Islet precursor cell (in vitro differentiated cells): ENCODE measurements around the gene CDKN2D.
"Not testable (repeated sequence)": the region's sequence is repeated elsewhere in the genome, so short reads cannot be mapped to it uniquely, and the experiment has no call there.

ENCODE experiments used
- DNase-seq: peaks from one replicate; pipeline ENCODE4 v3.0.0-alpha.2; 2018

Gene CDKN2D

DNA sequence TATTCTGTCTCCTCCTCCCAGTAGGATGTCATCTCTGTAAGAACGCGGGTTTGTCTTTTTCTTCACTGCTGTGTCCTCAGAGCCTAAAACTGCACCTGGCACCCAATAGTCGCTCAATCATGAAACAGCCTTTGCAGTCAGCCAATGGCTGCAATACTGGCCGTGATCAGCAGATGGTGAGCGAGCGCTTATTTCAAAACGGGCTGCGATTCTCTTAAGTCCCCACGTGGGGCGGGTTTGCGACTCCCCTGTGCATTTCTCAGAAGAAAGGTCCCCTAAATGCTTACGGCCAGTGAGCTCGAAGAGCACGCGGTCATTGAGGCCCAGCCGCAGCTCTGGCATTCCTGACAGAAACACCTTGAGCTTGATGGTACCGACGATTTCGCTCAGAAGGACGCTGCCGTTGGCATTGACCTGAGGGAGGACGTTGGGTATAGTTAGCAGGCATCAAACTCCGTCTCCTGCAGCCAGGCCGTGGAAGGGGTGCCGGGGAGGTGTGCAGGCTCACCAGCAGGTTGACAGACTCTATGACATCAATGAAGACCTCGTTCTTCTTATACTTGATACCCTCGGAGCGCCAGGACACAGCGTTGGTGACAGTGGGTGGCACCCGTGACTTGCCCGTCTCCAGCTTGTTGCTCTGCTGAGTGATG lies 12.3 kb upstream of the CDKN2D start:
- peak; percentile 92 for DNase-seq

DNA sequence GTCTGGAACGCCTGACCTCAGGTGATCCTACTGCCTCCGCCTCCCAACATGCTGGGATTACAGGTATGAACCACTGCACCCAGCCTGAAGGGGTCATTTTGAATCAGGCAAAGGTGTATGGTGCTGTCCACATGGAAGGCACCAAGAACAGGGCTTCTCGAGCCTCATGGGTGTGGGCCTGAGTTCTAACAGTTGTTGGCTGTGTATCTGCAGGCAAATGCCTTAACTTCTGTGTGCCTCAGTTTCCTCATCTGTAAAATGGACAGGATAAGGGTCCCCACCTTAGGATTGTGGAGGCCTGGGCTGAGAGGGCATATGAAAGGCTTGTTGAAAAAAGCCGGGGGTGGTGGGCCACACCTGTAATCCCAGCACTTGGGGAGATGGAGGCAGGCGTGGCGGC lies 9.2 kb upstream of the CDKN2D start:
- DNase-seq = no peak

DNA sequence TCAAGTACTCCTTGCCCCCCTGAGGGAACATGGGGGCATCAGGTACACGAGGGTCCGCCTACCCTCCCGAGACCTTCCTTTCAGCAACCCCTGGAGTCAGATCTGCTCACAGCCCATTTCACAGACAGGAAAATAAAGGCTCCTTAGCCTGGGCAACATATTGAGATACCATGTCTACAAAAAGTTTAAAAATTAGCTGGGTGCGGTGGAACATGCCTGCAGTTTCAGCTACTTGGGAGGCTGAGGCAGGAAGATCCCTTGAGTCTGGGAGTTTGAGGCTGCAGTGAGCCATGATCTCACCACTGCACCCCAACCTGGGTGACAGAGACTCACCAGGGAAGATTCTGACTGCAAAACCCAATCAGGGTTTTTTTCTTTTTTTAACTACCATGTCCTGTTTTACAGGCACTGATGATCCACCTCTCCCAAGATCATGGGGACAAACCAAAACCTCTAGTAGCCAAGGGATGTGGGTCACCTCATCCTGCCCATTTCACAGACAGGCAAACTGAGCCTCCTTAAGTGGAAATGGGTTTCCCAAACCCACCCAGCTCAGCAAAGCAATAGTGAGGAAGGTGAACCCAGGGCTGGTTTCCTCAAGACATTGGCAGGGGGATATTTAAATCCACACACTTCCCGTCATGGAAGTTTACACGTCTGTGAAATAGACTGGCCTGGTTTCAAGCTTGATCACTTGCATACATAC lies 6.4 kb upstream of the CDKN2D start:
- DNase-seq = no peak

DNA sequence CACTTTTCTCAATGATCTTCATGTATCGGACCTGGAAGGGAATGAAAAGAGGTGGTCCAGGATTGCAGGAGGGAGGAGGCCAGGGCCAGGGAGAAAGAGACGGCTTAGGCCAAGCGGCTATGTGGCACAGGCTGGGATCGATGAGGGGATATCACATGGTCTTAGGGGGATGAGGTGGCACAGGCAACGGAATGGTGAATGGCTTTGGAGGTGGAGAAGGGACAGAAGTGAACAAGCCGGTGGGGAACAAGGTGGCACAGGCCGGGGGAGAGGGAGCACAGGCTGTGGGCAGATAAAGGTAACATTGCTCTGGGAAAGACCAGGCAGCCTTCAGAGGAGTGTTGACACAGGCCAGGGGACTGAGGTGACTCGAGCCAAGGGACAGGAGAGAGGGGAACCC lies 5.7 kb upstream of the CDKN2D start:
- no peak for DNase-seq

DNA sequence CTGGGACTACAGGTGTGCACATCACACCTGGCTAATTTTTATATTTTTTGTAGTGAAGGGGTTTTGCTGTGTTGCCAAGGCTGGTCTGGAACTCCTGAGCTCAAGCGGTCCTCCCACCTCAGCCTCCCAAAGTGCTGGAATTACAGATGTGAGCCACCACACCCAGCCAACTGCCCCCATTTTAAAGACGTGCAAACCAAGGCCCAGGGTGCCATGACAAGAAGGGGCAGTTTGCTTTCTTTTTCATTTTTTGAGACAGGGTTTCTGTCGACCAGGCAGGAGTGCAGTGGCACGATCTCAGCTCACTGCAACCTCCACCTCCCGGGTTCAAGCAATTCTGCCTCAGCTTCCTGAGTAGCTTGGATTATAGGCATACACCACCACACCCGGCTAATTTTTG lies 5.0 kb upstream of the CDKN2D start:
- not testable (repeated sequence) for DNase-seq

DNA sequence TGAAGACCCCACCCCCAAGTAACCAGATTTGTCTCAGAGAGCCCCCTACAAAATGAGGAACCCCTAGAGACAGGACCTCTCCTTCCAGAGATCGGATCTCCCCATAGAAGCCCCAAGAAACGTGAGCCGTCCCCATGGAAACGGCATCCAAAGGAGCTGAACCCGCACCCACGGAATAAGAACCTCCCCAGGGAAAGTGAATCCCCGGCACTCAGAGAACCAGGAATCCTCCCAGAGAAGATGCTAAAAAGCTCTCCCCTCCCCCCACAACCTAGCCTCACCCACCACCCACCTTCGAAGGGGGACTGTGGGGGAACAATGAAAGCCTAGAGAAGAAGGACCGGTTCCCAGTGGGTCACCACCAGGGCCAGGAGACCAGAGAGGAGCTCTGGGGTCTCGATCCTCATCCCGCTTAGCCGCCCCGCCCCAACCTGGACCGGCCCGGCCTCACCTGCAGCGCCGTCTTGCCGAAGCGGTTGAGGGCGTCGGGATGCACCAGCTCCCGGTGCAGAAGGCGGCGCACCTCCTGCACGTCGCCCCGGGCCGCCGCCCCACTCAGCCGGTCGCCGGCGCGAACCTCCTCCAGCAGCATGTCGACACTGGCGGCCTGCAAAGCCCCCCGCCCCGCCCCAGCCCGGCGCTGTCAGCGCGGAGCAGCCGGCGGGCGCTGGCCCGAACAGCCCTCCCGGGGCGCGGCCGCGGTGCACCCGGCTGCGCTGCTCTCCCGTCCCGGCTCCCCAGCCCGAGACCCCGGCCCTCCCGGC lies 535 bp downstream of the CDKN2D start:
- peak; percentile 87 for DNase-seq

DNA sequence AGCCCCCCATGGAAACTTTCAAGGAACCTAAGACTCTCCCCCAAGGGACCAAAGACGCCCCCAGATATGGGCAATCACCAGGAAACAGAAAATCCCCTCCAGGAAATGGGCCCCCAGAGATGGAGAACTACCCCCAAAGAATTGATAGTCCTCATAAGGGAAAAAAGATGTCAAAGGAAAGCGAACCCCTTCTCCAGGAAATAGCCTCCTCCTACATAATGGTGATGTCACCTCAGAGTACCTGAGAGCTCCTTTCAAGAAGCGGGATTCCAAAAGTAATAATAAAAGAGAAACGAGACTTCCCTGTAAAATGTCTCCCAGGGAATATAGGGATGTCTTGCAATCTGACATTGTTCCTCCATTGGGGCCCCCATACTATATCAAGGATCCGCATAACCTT lies 1.1 kb downstream of the CDKN2D start:
- DNase-seq = no peak

DNA sequence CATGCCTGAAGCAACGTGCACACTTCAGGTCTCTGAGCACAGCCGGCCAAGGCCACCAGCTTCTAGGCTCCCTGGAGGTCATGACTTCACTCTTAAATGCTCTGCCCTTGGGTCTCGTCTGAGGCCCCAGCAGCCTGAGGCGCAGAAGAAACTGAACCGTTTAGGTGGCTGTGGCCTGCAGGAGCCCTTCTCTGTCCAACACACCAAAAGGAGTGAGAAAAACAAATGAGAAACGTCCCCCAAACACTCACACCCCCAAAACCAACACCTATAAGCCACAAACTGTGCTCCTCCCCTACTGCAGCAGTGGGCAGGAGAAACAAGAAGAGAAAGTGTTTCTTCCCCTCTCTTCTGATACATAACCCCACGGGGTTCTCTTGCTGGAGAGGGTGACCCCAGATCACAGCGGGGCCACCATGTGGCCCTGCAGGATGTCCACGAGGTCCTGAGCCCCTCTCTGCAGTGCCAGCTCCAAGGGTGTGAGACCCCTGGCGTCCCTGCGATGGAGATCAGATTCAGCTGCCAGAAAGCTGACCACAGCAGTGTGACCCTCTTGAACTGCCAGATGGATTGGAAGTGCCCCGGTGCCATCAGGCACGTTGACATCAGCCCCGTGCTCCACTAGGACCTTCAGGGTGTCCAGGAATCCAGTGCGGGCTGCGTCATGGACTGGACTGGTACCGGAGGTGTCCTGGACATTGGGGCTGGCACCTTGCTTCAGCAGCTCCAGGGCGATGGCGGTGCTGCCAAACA lies 1.9 kb downstream of the CDKN2D start:
- DNase-seq = no peak

DNA sequence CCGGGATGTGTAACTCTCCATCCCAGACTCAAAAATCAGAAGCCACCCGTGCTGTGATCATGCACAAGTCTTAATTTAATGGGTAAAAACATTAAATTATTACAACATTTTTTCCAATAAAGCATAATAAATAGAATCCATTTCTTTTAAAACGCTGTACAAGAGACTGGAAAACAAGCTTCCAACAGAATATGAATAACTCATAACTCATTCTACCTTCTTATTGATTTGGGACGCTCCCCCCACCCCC lies 2.4 kb downstream of the CDKN2D start:
- no peak for DNase-seq

DNA sequence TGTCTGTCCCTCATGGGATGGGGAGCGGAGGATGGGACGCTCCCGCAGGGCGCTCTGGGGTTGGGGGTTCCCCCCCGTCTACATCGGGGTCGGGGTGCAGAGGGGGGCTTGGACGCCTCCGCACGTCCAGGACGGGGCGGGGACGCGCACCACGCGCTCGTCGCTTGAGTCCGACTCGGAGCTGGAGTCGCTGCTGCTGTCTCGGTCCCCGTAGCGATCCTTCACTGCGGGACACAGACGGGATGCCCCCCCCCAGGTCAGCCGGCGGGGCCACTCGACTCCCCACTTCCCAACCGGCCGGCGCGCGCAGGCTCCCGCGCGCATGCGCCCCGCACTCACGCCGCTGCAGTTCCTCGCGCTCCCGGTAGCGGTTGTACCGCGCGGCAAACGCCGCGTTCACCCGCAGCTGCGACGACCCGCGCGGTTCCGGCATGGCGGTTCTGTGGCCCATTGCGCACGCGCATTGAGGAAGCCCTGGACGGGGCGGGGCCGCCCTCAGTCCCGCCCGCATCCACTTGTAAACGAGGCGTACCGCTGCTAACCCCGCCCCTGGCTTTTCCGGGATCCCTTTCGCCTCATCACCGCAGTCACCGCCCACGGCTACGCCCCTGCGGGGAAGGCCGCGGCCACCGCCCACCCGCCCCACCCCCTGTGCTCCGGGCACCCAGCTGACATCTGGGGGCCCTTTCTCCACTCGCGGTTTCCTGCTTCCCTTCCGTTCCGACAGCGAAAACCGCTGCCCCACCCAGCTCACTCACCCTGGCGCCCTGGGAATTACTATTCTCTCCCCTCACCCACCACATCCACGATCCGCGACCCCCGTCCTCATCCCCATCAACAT lies 3.0 kb downstream of the CDKN2D start, which contains the start of gene KRI1:
KRI1 (minus strand) TSS at position 444 of the 841 bp plus-strand sequence; CDS start at position 433, 11 bp downstream.
- peak; percentile 98 for DNase-seq

DNA sequence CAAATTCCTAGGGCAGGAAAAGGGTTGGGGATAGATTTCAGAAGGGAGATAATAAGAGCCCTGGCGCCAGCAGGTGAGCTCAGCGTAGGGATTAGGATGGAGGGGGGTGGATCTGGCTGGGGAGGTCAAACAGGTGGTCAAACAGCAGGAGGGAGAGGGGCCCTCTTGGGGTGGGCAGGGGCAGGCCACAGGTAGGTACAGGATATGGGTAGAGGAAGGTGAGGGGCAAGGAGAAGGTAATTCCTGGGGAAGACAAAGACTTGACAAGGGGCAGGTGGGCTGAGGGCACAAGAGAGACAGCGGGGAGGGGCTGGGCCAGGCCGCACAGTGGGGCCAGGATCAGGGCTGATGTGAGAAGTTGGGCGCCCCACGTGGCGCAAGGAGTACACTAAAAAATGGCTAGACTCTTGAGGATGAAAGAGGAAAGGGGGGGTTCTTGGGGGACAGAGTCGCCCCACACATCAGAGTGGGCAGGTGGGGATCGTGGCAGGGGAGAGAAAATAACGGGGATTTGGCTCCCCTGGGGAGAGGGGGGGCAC lies 3.7 kb downstream of the CDKN2D start:
- peak; percentile 67 for DNase-seq

DNA sequence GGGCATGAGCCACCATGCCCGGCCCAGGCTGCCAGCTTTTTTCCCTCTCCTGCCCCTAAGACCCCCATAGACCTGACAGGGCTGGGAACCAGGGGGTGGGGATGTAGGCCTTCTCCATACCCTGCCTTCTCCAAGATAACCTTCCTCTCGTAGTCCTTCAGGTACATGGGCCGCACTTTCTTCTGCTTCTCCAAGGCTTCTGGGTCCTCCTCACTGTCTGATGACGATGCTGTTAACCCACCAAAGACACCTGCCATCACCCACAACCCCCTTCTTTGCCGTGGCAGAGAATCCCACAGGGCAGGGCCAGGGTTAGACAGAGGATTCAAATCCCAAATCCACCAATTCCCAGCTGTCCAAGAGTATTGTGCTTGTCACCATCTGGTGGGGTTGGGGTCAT lies 6.2 kb downstream of the CDKN2D start:
- DNase-seq = no peak

DNA sequence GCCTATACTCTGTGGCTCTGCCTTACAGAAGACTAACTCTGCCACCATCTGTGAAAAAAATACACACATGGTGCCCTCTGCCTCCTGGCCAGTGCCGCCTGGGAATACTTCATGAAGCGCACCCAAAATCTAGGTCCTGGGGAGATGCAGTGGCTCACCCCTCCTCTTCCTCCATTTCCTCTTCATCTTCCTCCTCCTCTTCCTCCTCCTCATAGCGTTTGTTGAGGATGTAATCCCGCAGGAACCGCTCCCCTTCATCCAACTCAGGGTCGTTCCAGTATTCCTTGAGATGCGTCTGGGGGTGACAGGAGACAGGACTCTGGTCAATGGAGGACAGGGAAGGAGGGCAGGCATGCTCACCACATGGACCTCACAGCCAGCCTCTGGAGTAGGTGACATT lies 8.6 kb downstream of the CDKN2D start:
- DNase-seq = no peak

DNA sequence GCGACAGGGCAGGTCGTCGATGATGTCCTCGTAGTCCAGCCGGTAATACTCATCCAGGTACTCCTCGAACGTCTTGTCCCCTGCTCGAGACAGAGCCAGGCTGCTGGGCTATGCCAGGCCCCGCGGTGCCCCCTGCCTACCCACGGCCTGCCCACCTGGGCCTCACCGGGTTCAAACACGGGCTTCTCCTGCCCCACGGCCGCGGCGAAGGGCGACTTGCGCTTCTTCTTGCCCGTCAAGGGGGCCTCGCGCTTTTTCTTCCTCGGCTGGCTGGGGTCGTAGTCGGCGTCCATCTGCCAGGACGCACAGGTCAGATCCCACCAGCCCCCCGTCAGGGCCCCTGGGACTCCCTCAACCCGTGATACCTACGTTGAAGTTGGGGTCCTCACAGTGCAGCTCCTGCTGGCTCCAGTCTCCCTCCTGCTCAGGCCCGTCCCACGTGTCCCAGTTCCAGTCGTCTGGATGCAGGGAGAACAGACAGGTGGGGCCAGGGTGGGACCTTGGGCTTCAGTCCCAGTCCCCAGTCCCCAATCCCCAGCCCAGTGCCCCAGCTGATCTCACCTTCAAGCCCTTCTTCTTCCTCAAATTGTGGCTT lies 11.1 kb downstream of the CDKN2D start:
- DNase-seq = no peak

DNA sequence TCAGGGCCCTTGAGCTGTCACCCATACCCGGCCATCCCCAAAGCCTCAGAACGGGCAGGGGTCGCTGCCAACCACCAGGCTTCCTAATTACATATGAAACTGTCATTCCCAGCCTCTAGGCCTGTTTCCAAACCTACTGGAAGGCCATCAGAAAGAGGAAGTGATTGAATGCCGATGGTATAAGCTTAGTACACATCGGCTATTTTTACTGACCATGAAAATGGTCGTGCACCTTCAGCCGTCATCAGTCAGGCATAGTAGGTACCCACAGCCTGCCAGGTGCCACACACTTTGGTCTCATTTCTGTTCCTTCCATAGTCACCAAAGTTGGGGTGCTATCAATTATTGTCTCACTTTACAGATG lies 13.2 kb downstream of the CDKN2D start:
- DNase-seq = no peak

DNA sequence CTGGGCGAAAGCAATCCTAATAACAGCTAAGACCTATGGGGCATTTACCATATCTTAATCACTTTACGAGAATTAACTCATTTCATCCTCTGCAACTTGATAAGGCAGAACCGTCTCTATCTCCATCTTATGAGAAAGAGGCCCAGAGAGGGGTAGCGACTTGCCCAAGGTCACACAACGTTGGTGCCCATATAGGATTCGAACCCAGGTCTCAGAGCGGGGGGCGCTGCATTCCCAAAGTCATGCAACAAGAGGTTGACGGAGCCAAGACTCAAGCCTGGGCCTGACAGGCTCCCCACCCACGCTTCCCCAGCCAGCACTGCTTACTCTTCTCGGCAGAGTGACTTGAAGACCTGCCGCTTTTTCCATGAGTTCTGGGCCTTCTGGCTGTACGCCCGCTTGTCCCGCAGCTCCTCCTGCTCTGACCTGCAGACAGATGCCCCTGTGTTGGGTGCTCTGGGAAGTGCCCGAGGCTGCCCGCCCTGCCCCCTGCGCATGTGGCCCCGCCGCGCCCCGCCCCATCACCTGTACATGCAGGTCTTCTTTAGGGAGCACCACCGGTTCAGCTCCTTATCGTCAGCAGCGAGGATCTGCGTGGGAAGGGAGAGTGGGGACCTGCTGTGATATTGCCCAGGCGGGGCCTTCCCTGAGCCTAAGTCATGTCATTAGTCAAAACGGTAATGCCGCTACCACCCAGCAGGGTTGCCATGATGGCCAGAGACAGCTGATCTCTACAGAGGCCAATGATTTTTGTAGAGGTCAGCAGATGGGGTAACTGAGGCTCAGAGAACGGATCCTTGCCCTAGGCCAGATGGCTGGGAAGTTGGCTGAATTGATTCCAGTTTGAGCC lies 13.8 kb downstream of the CDKN2D start:
- DNase-seq = no peak

DNA sequence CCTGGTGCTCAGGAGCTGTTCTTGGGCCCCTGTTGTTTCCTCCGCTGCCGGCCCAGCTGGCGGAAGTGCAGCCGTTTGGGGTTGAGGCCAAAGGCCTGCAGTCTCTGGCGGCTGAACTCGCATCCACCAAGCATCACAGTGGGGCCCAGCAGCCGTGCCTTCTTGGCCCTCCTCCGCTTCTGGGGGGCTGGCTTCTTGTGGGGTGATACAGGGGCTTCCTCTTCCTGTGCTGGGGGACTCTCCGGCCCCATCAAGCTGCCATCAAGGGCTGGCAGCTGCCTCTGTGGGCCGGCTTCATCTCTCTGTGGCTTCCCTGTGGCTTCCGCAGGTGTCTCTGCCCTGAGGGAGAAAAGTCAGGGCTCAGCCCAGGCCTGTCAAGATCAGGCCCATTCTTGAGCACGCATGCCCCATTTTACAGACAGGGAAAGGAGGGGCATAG lies 14.8 kb downstream of the CDKN2D start:
- DNase-seq = no peak

DNA sequence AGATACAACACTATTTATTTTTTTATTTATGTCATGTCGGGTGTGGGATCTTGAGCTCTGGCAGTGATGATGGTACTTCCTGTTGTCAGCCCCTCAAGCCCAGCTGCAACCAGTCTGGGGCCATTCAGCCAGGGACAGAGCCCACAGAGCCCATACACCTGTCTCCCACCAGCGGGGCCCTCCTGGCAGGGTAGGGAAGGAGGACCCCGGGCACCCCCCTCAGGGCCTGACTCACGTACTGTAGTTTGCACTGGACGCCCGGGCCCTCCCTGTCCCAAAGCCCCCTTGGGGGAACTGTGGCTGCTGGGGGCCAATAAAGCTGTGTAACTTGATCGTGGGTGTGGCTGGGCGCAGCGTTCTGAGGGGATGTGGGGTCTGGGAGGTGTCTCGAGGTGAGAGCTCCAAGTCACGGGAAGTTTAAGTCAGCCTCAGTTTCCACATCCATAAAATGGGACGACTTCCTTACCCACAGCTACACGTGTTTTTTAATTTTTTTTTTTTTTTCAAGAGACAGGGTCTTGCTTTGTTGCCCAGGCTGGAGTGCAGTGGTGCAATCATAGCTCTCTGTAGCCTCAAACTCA lies 15.6 kb downstream of the CDKN2D start:
- no peak for DNase-seq

DNA sequence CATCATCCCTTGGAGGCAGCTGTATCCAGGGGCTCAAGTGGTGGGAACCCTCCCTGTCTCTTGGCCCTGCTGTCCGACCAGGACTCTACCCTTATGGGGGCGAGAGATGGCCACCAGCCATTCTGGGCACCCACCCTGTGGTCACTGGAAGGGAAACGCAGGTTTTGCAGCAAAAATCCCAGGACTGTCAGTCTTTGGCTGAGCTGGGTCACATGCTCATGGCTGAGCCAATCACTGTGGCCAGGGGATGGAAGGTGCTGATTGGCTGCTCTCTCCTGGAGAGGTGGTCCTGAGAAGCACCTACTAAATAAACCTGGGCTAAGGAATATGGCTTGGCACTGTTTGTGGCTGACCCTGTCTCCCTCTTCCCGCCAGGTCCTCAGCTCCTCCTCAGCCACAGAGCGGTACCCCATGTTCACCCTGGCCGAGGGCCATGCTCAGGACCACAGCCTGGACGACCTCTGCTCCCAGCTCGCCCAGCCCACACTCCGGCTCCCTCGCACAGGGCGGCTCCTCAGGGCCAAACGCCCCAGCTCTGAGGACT lies 16.2 kb downstream of the CDKN2D start:
- peak; percentile 72 for DNase-seq

DNA sequence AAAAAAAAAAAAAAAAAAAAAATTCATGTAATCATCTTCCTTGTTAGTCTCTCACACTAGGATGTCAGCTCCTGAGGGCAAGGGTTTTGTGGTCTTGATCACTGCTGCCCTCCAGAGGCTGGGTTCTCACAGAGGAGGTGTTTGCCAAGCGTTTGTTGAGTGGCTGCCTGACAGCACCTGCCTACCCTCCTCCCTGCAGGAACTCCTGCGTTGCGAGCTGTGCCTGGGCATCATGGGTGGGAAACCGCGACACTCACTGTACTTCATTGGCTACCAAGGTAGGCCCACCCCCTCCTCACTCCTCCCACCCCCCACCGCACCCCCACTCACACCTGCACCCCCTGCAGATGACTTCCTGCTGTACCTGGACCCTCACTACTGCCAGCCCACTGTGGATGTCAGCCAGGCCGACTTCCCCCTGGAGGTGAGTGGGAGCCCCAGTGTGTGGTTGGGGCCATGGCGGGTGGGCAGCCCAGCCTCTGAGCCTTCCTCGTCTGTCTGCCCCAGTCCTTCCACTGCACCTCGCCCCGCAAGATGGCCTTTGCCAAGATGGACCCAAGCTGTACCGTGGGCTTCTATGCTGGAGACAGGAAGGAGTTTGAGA lies 17.0 kb downstream of the CDKN2D start:
- DNase-seq = no peak
